Glomerular visceral epithelial cell (primary cell): ENCODE measurements around the gene TSPAN19.

ENCODE experiments used
- DNase-seq: peaks from one replicate; pipeline ENCODE4 v3.0.0-alpha.2; 2016; ENCODE audit errors: extremely low spot score

TSPAN19 gene

GRCh38 chr12:85000729-85001128, 35.3 kb downstream of the TSPAN19 start:
- no peak for DNase-seq

- no peak for DNase-seq
These were observed 37.7 kb downstream of the TSPAN19 start for GRCh38 chr12:84998341-84998740.

GRCh38 chr12:84996759-84997158, 39.3 kb downstream of the TSPAN19 start:
- no peak for DNase-seq

GRCh38 chr12:84995641-84996040, 40.4 kb downstream of the TSPAN19 start:
- DNase-seq: no peak

GRCh38 chr12:84994426-84994825, 41.7 kb downstream of the TSPAN19 start:
- DNase-seq: no peak

- no peak for DNase-seq
These were observed 49.5 kb downstream of the TSPAN19 start for GRCh38 chr12:84986586-84986985.

- no peak for DNase-seq
These were observed 50.0 kb downstream of the TSPAN19 start for GRCh38 chr12:84986117-84986516.

GRCh38 chr12:84983289-84983688, 52.8 kb downstream of the TSPAN19 start:
- DNase-seq: no peak

GRCh38 chr12:84982888-84983287, 53.2 kb downstream of the TSPAN19 start:
- DNase-seq: no peak

- no peak for DNase-seq
These were observed 57.2 kb downstream of the TSPAN19 start for GRCh38 chr12:84978921-84979320.

GRCh38 chr12:84976133-84976532, 59.9 kb downstream of the TSPAN19 start:
- no peak for DNase-seq

GRCh38 chr12:84974155-84974815, 61.8 kb downstream of the TSPAN19 start:
- no peak for DNase-seq

- DNase-seq: no peak
These were observed 63.1 kb downstream of the TSPAN19 start for GRCh38 chr12:84973026-84973425.

- no peak for DNase-seq
These were observed 66.9 kb downstream of the TSPAN19 start for GRCh38 chr12:84969226-84969625.
